GM12891 (cell line): ENCODE measurements around the gene OR10K1.

Experiments used
- POLR2A ChIP-seq: IDR thresholded peaks from 2 replicates; pipeline ENCODE4 v1.6.1; 2011; ENCODE audit warnings: low read depth, low read length, control low read depth
- SPI1 ChIP-seq: IDR thresholded peaks from 2 replicates; pipeline ENCODE4 v1.6.1; 2011; ENCODE audit warnings: low read depth, low read length, control low read depth
- TAF1 ChIP-seq: IDR thresholded peaks from 2 replicates; pipeline ENCODE4 v1.6.1; 2011; ENCODE audit warnings: low read depth, low read length, control low read depth

GRCh38 chr1:158496374-158496773, 34.7 kb downstream of the OR10K1 start:
- TF ChIP-seq TAF1, result no peak
- TF ChIP-seq SPI1, result no peak
- TF ChIP-seq POLR2A, result no peak
